ENCODE measurements around the gene NECTIN2.

DNA sequence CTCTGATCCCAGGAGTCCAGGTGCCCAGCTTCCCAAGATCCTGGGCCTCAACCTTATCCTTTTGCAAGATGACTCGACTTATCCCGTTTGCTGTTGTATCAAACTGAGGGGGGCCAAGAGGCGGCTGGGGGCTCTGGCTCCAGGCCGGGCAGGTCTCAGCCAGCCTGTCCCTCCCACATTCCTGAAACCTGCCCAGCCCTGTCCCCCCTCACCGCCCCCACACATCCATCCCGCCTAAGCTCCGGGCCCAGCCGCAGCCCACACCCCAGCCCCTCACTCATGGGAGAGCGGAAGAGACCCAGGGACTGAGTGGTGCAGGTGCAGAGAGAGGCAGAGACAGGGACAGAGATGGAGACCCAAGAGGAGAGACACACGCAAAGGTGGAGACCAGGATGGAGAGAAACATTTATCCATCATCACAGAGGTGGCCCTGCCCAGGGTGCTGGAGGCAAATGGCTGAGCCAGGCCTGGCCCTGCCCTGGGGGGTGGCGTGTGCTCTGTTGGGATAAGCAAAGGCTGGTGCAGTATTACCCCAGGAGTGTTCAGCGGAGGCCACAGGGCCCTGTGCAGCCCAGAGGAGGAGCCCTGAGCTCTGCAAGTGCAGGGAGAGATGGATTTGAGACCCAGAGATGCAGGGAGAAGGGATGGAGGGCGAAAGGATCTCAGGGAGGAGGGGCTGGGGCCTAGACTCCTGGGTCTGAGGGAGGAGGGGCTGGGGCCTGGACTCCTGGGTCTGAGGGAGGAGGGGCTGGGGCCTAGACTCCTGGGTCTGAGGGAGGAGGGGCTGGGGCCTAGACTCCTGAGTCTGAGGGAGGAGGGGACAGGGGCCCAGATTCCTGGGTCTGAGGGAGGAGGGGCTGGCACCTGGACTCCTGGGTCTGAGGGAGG, 35.6 kb upstream of the NECTIN2 start:
- TF ChIP-seq CTCF (IDR thresholded peaks at IDR 0.05; ENCODE audit: low read length) (no peak), EZH2 (IDR thresholded peaks at IDR 0.05; ENCODE audit: borderline replicate concordance, low read length) (no peak)
